Fibroblast of mammary gland (primary cell): ENCODE measurements around the gene PSMD11.

Experiments used
- DNase-seq: peaks from one replicate; pipeline ENCODE4 v3.0.0-alpha.2; 2010; ENCODE audit warnings: low read depth
- H3K4me3 ChIP-seq: 2 replicates; pipeline ENCODE4 v1.5.1; 2011; ENCODE audit warnings: low read depth, mild to moderate bottlenecking, low read length, moderate library complexity; ENCODE audit not compliant: control insufficient read depth
- CTCF ChIP-seq: conservative IDR thresholded peaks from 2 replicates; pipeline ENCODE4 v1.5.1; 2011; ENCODE audit warnings: low read depth, low read length, inconsistent platforms; ENCODE audit not compliant: control insufficient read depth, insufficient read depth

Gene PSMD11

GRCh38 chr17:32508926-32509325 is 64.6 kb downstream of the PSMD11 start:
- H3K4me3 ChIP-seq = no peak overlapping the region
- no peak for TF ChIP-seq CTCF
- DNase-seq = no peak

- H3K4me3 ChIP-seq = no peak overlapping the region
- no peak for DNase-seq
- no peak for TF ChIP-seq CTCF
These were observed 66.2 kb downstream of the PSMD11 start for GRCh38 chr17:32510466-32510865.

- no peak overlapping the region for H3K4me3 ChIP-seq
- TF ChIP-seq CTCF = no peak
- DNase-seq = no peak
These were observed 68.0 kb downstream of the PSMD11 start for GRCh38 chr17:32512328-32512727.

- no peak for TF ChIP-seq CTCF
- H3K4me3 ChIP-seq = no peak overlapping the region
- no peak for DNase-seq
These were observed 69.3 kb downstream of the PSMD11 start for GRCh38 chr17:32513579-32513978.

GRCh38 chr17:32514606-32515005 is 70.3 kb downstream of the PSMD11 start:
- H3K4me3 ChIP-seq = no peak overlapping the region
- TF ChIP-seq CTCF = no peak
- no peak for DNase-seq

- no peak overlapping the region for H3K4me3 ChIP-seq
- no peak for DNase-seq
- no peak for TF ChIP-seq CTCF
These were observed 71.5 kb downstream of the PSMD11 start for GRCh38 chr17:32515677-32516383.

GRCh38 chr17:32516450-32516849 is 72.1 kb downstream of the PSMD11 start:
- no peak for DNase-seq
- no peak for TF ChIP-seq CTCF
- H3K4me3 ChIP-seq = no peak overlapping the region
